ENCODE data around the gene PTGDS. TPM values are rescaled to one million over a fixed set of nuclear protein-coding genes. Genes with fewer than 3 reads are reported as not detected.

The PTGDS gene
- total and polyA plus RNA-seq, 9 donors = 5.8 to 191 (median 43.1) TPM

DNA sequence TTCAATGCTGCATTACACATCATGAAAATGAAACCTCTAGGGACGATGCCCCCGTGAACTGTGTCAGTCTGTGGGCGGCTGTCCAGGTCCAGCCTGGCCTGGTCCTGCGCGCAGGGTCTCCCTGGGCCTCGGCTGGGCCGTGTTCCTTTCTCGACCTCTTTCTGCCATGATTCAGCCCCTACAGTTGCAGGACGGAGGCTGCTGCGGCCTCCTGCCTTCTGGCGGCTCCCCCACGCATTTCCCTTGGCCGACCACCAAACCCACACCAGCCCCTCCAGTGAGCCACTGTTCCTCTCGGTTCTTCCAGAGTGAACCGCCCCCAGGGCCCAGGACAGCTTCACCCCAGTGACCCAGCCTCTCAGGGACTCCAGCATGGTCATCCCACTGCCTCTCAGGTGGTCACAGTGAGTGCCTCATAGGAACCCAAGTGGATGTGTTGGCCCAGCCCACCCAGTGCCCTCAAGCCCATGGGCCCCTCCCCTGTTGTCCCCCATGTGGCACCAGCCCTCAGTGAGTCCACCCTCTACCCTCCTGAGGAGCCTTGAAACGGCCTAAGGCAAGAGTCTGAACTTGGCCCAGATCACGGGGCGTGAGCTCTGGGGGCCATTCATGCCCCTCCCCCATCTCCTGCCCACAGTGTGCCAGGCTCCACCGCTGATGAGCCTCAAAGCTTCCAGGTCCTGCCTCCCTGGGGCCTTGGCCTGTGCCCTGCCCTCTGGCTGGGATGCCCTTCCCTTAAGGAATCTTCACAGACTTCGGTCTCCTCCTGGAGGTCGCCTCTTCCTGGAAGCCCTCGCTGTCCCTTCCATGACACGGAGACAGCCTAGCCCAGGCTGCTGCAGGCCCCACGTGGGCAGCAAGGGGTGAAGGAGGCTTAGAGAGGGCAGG lies 29.1 kb downstream of the PTGDS start:
- peak; percentile 57 to 86 (median 74) for DNase-seq
- 28 to 32% (median 29%) methylated on average over 24 of the region's 24 CpGs for WGBS, 3 donors
- H3K27ac ChIP-seq = no peak overlapping the region
- TF ChIP-seq POLR2A (IDR thresholded peaks at IDR 0.05) (no peak), EP300 (IDR thresholded peaks at IDR 0.05) (no peak)
- TF ChIP-seq, protein P1, sequence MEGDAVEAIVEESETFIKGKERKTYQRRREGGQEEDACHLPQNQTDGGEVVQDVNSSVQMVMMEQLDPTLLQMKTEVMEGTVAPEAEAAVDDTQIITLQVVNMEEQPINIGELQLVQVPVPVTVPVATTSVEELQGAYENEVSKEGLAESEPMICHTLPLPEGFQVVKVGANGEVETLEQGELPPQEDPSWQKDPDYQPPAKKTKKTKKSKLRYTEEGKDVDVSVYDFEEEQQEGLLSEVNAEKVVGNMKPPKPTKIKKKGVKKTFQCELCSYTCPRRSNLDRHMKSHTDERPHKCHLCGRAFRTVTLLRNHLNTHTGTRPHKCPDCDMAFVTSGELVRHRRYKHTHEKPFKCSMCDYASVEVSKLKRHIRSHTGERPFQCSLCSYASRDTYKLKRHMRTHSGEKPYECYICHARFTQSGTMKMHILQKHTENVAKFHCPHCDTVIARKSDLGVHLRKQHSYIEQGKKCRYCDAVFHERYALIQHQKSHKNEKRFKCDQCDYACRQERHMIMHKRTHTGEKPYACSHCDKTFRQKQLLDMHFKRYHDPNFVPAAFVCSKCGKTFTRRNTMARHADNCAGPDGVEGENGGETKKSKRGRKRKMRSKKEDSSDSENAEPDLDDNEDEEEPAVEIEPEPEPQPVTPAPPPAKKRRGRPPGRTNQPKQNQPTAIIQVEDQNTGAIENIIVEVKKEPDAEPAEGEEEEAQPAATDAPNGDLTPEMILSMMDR (IDR thresholded peaks at IDR 0.05) = no peak
- H3K27me3 ChIP-seq = no peaks in the 10 kb centered on the region
- no peaks in the 10 kb centered on the region for H3K9me3 ChIP-seq
- H3K4me3 ChIP-seq = no peak overlapping the region
- intact Hi-C loops (cut with DNase I) = no loop called here
- peaks cover 16% of the 10 kb centered on the region for H3K4me1 ChIP-seq (ENCODE audit: insufficient read depth)
- H3K36me3 ChIP-seq = no peaks in the 10 kb centered on the region

DNA sequence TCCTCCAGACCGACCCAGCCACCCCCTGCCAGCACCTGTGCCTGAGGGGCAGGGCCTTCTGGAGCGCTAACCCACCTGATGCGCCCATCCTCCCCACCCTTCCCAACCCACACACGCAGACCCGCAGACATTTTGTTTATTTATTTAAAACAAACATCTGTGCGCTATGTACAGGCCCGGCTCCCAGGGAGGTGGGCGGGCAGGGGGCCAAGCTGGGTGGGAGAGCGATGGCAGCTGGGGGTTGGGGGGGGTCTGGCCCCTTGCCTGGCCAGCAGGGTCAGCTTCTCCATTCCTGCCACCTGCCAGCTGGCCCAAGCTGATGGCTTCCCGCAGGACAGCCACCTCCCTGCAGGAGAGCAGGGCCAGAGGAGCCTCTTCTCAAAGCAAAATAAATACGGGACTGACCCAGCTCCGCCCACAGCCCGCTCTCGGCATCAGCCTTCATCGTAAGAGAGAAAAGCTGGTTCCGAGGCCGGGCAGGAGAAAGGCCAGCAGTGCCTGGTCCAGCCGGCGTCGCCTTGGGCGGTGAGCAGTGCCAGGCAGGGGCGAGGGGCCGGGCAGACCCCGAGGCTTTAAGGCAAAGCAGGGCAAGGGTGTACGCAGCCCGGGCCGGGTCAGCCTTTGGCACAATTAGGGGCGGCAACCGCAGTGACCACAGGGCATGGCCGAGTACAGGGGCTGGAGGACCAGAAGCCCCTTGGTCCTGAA lies 30.0 kb downstream of the PTGDS start:
- Histone ChIP-seq H3K4me1 (ENCODE audit: insufficient read depth) (peaks cover 16% of the 10 kb centered on the region), H3K27ac (no peak overlapping the region), H3K4me3 (no peak overlapping the region), H3K9me3 (no peaks in the 10 kb centered on the region), H3K36me3 (no peaks in the 10 kb centered on the region), H3K27me3 (no peaks in the 10 kb centered on the region)
- TF ChIP-seq, protein P1 (IDR thresholded peaks at IDR 0.05) = no peak
- TF ChIP-seq POLR2A (IDR thresholded peaks at IDR 0.05) = no peak
- TF ChIP-seq EP300 (IDR thresholded peaks at IDR 0.05) = no peak
- 18 to 41% (median 33%) methylated on average over 28 to 30 of the region's 30 CpGs for WGBS, 3 donors
- peak in 4 of 5 donors; percentile 42 to 83 (median 66) for DNase-seq
- intact Hi-C loops (cut with DNase I) = no loop called here

DNA sequence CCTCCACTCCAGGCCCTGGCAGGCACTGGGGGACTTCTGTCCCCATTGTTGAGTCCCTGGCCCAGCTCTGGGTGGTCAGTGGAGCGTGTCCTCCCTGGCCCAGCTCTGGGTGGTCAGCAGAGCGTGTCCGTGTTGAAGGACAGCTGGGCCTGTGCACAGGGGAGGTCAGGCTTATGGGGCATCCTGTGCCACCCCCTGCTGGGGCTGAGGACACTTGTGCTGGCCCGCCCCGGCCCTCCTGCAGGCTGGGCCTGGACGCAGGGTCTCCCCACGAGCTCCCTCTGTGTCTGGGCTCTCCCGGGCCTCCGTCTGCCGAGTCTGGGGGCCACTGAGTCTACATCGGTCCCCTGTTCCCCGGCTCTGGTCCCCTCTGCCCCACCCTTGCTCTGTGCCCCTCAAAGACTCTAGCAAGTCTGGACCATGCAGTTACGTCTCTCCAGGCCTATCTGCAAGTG lies 30.5 kb downstream of the PTGDS start:
- Histone ChIP-seq H3K4me1 (ENCODE audit: insufficient read depth) (peaks cover 16% of the 10 kb centered on the region), H3K27ac (no peak overlapping the region), H3K9me3 (no peaks in the 10 kb centered on the region), H3K36me3 (no peaks in the 10 kb centered on the region), H3K27me3 (no peaks in the 10 kb centered on the region), H3K4me3 (no peak overlapping the region)
- DNase-seq = no peak
- no peak for TF ChIP-seq EP300 (IDR thresholded peaks at IDR 0.05)
- TF ChIP-seq, protein P1 (IDR thresholded peaks at IDR 0.05) = no peak
- TF ChIP-seq POLR2A (IDR thresholded peaks at IDR 0.05) = no peak
- intact Hi-C loops (cut with DNase I) = no loop called here
- WGBS, 3 donors = 88 to 98% (median 92%) methylated on average over 8 to 13 of the region's 13 CpGs

DNA sequence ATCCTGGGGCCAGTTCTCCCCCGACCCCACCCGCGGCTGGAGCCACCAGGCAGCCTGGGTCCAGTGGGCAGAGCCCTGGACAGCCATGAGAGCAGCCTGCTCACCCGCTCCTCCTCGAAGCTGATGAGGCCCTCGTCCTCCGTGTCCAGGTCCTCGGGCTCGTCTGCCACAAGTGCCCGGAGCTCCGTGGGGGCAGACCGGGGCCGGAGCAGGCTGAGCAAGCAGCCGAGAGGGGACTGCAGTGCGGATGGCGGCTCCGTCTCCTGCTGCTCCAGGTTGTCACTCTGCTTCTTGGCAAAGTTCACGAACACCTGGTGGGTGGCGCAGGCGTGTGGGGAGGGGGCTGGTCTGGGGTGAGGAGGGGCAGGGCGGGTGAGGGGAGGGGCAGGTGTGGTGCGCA lies 31.0 kb downstream of the PTGDS start:
- H3K4me1 ChIP-seq (ENCODE audit: insufficient read depth) = peaks cover 16% of the 10 kb centered on the region
- intact Hi-C loops (cut with DNase I) = no loop called here
- no peak overlapping the region for H3K4me3 ChIP-seq
- H3K27ac ChIP-seq = no peak overlapping the region
- no peaks in the 10 kb centered on the region for H3K27me3 ChIP-seq
- no peak for TF ChIP-seq POLR2A (IDR thresholded peaks at IDR 0.05)
- TF ChIP-seq, protein P1 (IDR thresholded peaks at IDR 0.05) = no peak
- TF ChIP-seq EP300 (IDR thresholded peaks at IDR 0.05) = no peak
- no peaks in the 10 kb centered on the region for H3K9me3 ChIP-seq
- no peaks in the 10 kb centered on the region for H3K36me3 ChIP-seq
- DNase-seq = no peak
- WGBS, 3 donors = 70 to 88% (median 86%) methylated on average over 7 to 22 of the region's 22 CpGs
